GM12874 (cell line): ENCODE data around the gene C10orf71.

Experiments used
- CTCF ChIP-seq: IDR thresholded peaks from 2 replicates; pipeline ENCODE4 v1.5.1; 2011; ENCODE audit warnings: low read depth, mild to moderate bottlenecking, control low read depth, low read length, moderate library complexity; ENCODE audit not compliant: insufficient read depth

The C10orf71 gene

GRCh38 chr10:49362596-49363260 is 63.8 kb downstream of the C10orf71 start:
- no peak for TF ChIP-seq CTCF

GRCh38 chr10:49363309-49364031 is 64.5 kb downstream of the C10orf71 start:
- TF ChIP-seq CTCF, result no peak

- no peak for TF ChIP-seq CTCF
Measured at GRCh38 chr10:49364051-49364450, 65.1 kb downstream of the C10orf71 start.

- no peak for TF ChIP-seq CTCF
Measured at GRCh38 chr10:49364747-49365146, 65.8 kb downstream of the C10orf71 start.

- no peak for TF ChIP-seq CTCF
Measured at GRCh38 chr10:49365275-49365674, 66.3 kb downstream of the C10orf71 start.

- TF ChIP-seq CTCF, result no peak
Measured at GRCh38 chr10:49365675-49366415, 66.9 kb downstream of the C10orf71 start.

- no peak for TF ChIP-seq CTCF
Measured at GRCh38 chr10:49366460-49366859, 67.5 kb downstream of the C10orf71 start.
